K562 (cell line): ENCODE data around the gene ALG8. TPM values are rescaled to one million over a fixed set of nuclear protein-coding genes. Genes with fewer than 3 reads are reported as not detected.

Experiments used
- ATAC-seq: fragments of 200-7000 bp; cut with Tn5 transposase; 3 replicates; pipeline ENCODE4 v1.9.1; 2020; ENCODE audit warnings: moderate library complexity
- BruUV-seq: library from RNA; stranded (reverse); fragments of 400-500 nt; replicated peaks from 2 replicates; lab custom pipeline; 2021; lab: Mats Ljungman, UMichigan
- CTCF ChIA-PET: fragments of 300-600 bp; formaldehyde crosslinking; extraction: SDS; loops from one replicate; lab custom pipeline; 2021; ENCODE audit warnings: low intra/inter-chr PET ratio; lab: Yijun Ruan, JAX
- POLR2A ChIA-PET: fragments of 300-600, 350-650 bp; sonication (Branson Sonifier 250); formaldehyde crosslinking; extraction: SDS; loops from one replicate; lab custom pipeline; 2021; ENCODE audit warnings: antibody characterized with exemption, inconsistent platforms; lab: Yijun Ruan, JAX
- DNase-seq, 4 experiments: peaks; one replicate each; pipeline versions ENCODE4 v3.0.0 to v3.0.0-alpha.2; 2011 to 2018; ENCODE audit warnings: low spot score in 3 of 4, mixed read lengths in 3 of 4; ENCODE audit errors: extremely low read depth in 1 of 4
- FAIRE-seq: peaks from 2 replicates; lab custom pipeline; 2011; peaks lifted over from hg19 to GRCh38; lab: Jason Lieb, UNC
- H2AFZ ChIP-seq: 2 replicates; pipeline ENCODE4 v1.6.0; 2011; ENCODE audit warnings: low read depth, low read length, control low read depth, inconsistent platforms
- H3K27ac ChIP-seq: fragments of 200-600 bp; 3 replicates; pipeline ENCODE4 v1.8.0; 2011; ENCODE audit warnings: low read depth, mild to moderate bottlenecking, control low read depth, inconsistent platforms, low read length, moderate library complexity, mixed read lengths; ENCODE audit errors: extremely low read depth
- H3K27me3 ChIP-seq, 2 experiments: fragments of 300-600 bp in 1 of 2; 2 replicates in 1 of 2; 3 replicates in 1 of 2; pipeline versions ENCODE4 v1.6.0 to v1.8.0; 2011; ENCODE audit warnings: inconsistent platforms in 2 of 2, low read length in 2 of 2, mild to moderate bottlenecking in 1 of 2, mixed read lengths in 1 of 2, moderate library complexity in 1 of 2; ENCODE audit not compliant: control insufficient read depth in 2 of 2, insufficient read depth in 2 of 2
- H3K36me3 ChIP-seq: fragments of 300-600 bp; 3 replicates; pipeline ENCODE4 v1.8.0; 2011; ENCODE audit warnings: mild to moderate bottlenecking, low read length, inconsistent platforms; ENCODE audit not compliant: control insufficient read depth, insufficient read depth
- H3K4me1 ChIP-seq, 2 experiments: fragments of 200-600 bp in 1 of 2; replicated peaks in 1 of 2; 2 replicates in 1 of 2; 3 replicates in 1 of 2; pipeline versions ENCODE4 v1.5.1 to v1.8.0; 2011; ENCODE audit warnings: inconsistent platforms in 2 of 2, low read length in 2 of 2, mild to moderate bottlenecking in 1 of 2, mixed read lengths in 1 of 2, moderate library complexity in 1 of 2; ENCODE audit not compliant: control insufficient read depth in 2 of 2, insufficient read depth in 2 of 2
- H3K4me2 ChIP-seq: 2 replicates; pipeline ENCODE4 v1.6.1; 2011; ENCODE audit warnings: low read length, control low read depth, inconsistent platforms, mixed read lengths; ENCODE audit not compliant: insufficient read depth
- H3K4me3 ChIP-seq: fragments of 200-600 bp; sonication (generic), shearing (Covaris generic); 2 replicates; pipeline ENCODE4 v1.5.1; 2016; ENCODE audit warnings: control low read depth, inconsistent platforms
- H3K79me2 ChIP-seq: fragments of 200-600 bp; 3 replicates; pipeline ENCODE4 v1.8.0; 2011; ENCODE audit warnings: low read length, inconsistent platforms; ENCODE audit not compliant: control insufficient read depth, insufficient read depth
- H3K9ac ChIP-seq, 2 experiments: 2 replicates each; pipeline versions ENCODE4 v1.6.0 to v1.6.1; 2011; ENCODE audit warnings: low read depth in 2 of 2, low read length in 2 of 2, control low read depth in 1 of 2, inconsistent platforms in 1 of 2, mild to moderate bottlenecking in 1 of 2, mixed read lengths in 1 of 2; ENCODE audit not compliant: insufficient read depth in 1 of 2
- H3K9me1 ChIP-seq: one replicate; pipeline ENCODE4 v1.6.0; 2011; ENCODE audit warnings: inconsistent platforms, mild to moderate bottlenecking, low read length, moderate library complexity; ENCODE audit not compliant: control insufficient read depth, insufficient read depth
- H3K9me3 ChIP-seq: replicated peaks from 2 replicates; pipeline ENCODE4 v1.5.1; 2011; ENCODE audit warnings: low read depth, low read length, inconsistent platforms; ENCODE audit not compliant: control insufficient read depth, insufficient read depth
- H4K20me1 ChIP-seq: replicated peaks from 2 replicates; pipeline ENCODE4 v1.6.1; 2011; ENCODE audit warnings: low read length, inconsistent platforms, mixed read lengths; ENCODE audit not compliant: control insufficient read depth, insufficient read depth
- ATF1 ChIP-seq, 2 experiments: fragments of 450-650 bp in 1 of 2; IDR thresholded peaks; 2 replicates each; pipeline ENCODE4 v1.6.1; 2016; ENCODE audit warnings: missing compliant biosample characterization in 1 of 2, missing genetic modification characterization in 1 of 2
- BRD4 ChIP-seq: fragments of 200-600 bp; sonication (generic); IDR thresholded peaks from 2 replicates; pipeline ENCODE4 v1.6.1; 2017; ENCODE audit warnings: inconsistent platforms
- HCFC1 ChIP-seq: IDR thresholded peaks from 2 replicates; pipeline ENCODE4 v1.6.1; 2012; ENCODE audit warnings: low read depth, low read length, improper control_type of control experiment
- HMGN3 ChIP-seq: IDR thresholded peaks from 2 replicates; pipeline ENCODE4 v1.6.1; 2011; ENCODE audit warnings: borderline replicate concordance, low read depth, mild to moderate bottlenecking, mixed read lengths, low read length; ENCODE audit not compliant: insufficient read length; ENCODE audit errors: extremely low read depth
- HOMEZ ChIP-seq: fragments of 250-450 bp; sonication (Bioruptor Pico); IDR thresholded peaks from 2 replicates; pipeline ENCODE4 v1.4.0; 2020; ENCODE audit warnings: mild to moderate bottlenecking, moderate library complexity
- NELFE ChIP-seq: IDR thresholded peaks from 2 replicates; pipeline ENCODE4 v1.6.1; 2011; ENCODE audit warnings: mild to moderate bottlenecking; ENCODE audit not compliant: insufficient read depth, insufficient read length
- POLR2A ChIP-seq: fragments of 450-650 bp; conservative IDR thresholded peaks from 2 replicates; pipeline ENCODE4 v1.6.1; 2016
- PYGO2 ChIP-seq: fragments of 450-650 bp; IDR thresholded peaks from 2 replicates; pipeline ENCODE4 v1.6.1; 2016; ENCODE audit warnings: mild to moderate bottlenecking, missing genetic modification characterization, moderate library complexity, missing compliant biosample characterization
- RBM14 ChIP-seq: fragments of 200-400 bp; formaldehyde crosslinking; IDR thresholded peaks from 2 replicates; pipeline ENCODE4 v1.6.1; 2018; ENCODE audit warnings: low read depth, mild to moderate bottlenecking, low read length, moderate library complexity, borderline replicate concordance; ENCODE audit not compliant: insufficient read depth
- TFAP4 ChIP-seq: sonication (generic); formaldehyde crosslinking; IDR thresholded peaks from 2 replicates; pipeline ENCODE4 v1.8.0; 2022; ENCODE audit warnings: missing genetic modification reagents, mild to moderate bottlenecking, moderate library complexity, borderline replicate concordance
- TSHZ1 ChIP-seq: fragments of 250-450 bp; sonication (Bioruptor Pico); IDR thresholded peaks from 2 replicates; pipeline ENCODE4 v1.4.0; 2020; ENCODE audit warnings: mild to moderate bottlenecking, moderate library complexity
- ZMIZ1 ChIP-seq, 2 experiments: fragments of 150-350 bp in 1 of 2; IDR thresholded peaks; 2 replicates each; pipeline ENCODE4 v1.6.1; 2012 to 2016; ENCODE audit warnings: low read depth in 2 of 2, low read length in 2 of 2, mild to moderate bottlenecking in 1 of 2, moderate library complexity in 1 of 2
- ZNF121 ChIP-seq: sonication (generic); formaldehyde crosslinking; conservative IDR thresholded peaks from 2 replicates; pipeline ENCODE4 v1.8.0; 2022; ENCODE audit warnings: missing genetic modification reagents
- ZNF384 ChIP-seq: IDR thresholded peaks from 2 replicates; pipeline ENCODE4 v1.6.1; 2012; ENCODE audit warnings: low read depth, low read length, improper control_type of control experiment
- in situ Hi-C: fragments of 300-500 bp; cut with MboI; formaldehyde crosslinking; loops from 4 replicates; pipeline ENCODE4 v1.15.0; 2018; ENCODE audit warnings: inconsistent platforms, mixed read lengths
- intact Hi-C: fragments of 100-400 bp; cut with micrococcal nuclease; formaldehyde crosslinking; loops from 2 replicates; pipeline ENCODE4 v1.14.2; 2022
- polyA plus RNA-seq, 8 experiments: library from polyadenylated mRNA; depleted of rRNA in 4 of 8; stranded (reverse) in 5 of 8; unstranded in 3 of 8; fragments of >200 nt; fragmentation: Nextera tagmentation in 2 of 8; fragmentation: Illumina TruSeq in 1 of 8; extraction: Ambion mirVana in 2 of 8; extraction: Trizol in 1 of 8; gene quantifications; 2 replicates each; pipeline versions ENCODE4 v1.2.1 to v1.2.3, GENCODE V29; 2011 to 2014; ENCODE audit warnings: inconsistent platforms in 1 of 8, missing spikeins in 1 of 8
- total RNA-seq, 7 experiments: library from RNA; depleted of rRNA in 6 of 7; stranded (reverse); fragments of >200 nt in 6 of 7; fragmentation: Illumina TruSeq in 2 of 7; extraction: Trizol in 2 of 7; gene quantifications; 2 replicates each; pipeline versions ENCODE4 v1.2.1 to v1.2.3, GENCODE V29; 2011 to 2021; ENCODE audit warnings: low replicate concordance in 1 of 7

ALG8 gene
- total and polyA plus RNA-seq, 9 of the 15 experiments (the other 6 are each of a cell fraction or from before 2014, with no cell fraction given) = 59.3 to 189 (median 106) TPM

- H3K9me3 ChIP-seq = no peaks in the 10 kb centered on the region
- H3K9me1 ChIP-seq = no peaks in the 10 kb centered on the region
- no TSS peak for BruUV-seq
- H3K79me2 ChIP-seq = no peaks in the 10 kb centered on the region
- H2AFZ ChIP-seq = no peak overlapping the region
- no peak overlapping the region for H3K4me3 ChIP-seq
- H3K4me1 ChIP-seq = no peaks in the 10 kb centered on the region
- in situ Hi-C loops = no loop called here
- ChIA-PET POLR2A (no interaction called here), CTCF (no interaction called here)
- intact Hi-C loops = no loop called here
- no peaks in the 10 kb centered on the region for H4K20me1 ChIP-seq
- H3K27me3 ChIP-seq = no peaks in the 10 kb centered on the region
- no peaks in the 10 kb centered on the region for H3K36me3 ChIP-seq
- no peak overlapping the region for H3K4me2 ChIP-seq
- H3K9ac ChIP-seq = no peak overlapping the region
- DNase-seq (no peak), ATAC-seq (no peak), FAIRE-seq (no peak)
- no peak overlapping the region for H3K27ac ChIP-seq
- TF ChIP-seq ZNF384 (no peak), BRD4 (no peak), NELFE (no peak), TSHZ1 (CRISPR knock-in tag) (no peak), ZNF121 (CRISPR knock-in tag) (no peak), ZMIZ1 (IDR thresholded peaks at IDR 0.05; ENCODE audit: low read depth in 2 of 2, low read length in 2 of 2) (no peak), HCFC1 (no peak), PYGO2 (no peak), ATF1 (CRISPR knock-in tag; IDR thresholded peaks at IDR 0.05) (no peak), ATF1 (tag; IDR thresholded peaks at IDR 0.05) (no peak), POLR2A (no peak), HMGN3 (no peak), RBM14 (no peak), TFAP4 (no peak), HOMEZ (CRISPR knock-in tag) (no peak)
These were observed 12.4 kb upstream of the ALG8 start for GRCh38 chr11:78151804-78152203.
